ENCODE data around the gene FOXJ2. TPM values are rescaled to one million over a fixed set of nuclear protein-coding genes. Genes with fewer than 3 reads are reported as not detected.
A peak's percentile ranks its signal among the peaks of the same experiment; 100 is the strongest.
"Not testable (repeated sequence)": the region's sequence is repeated elsewhere in the genome, so short reads cannot be mapped to it uniquely, and the experiment has no call there.

FOXJ2 gene
- total RNA-seq, 2 experiments from 2014 or later = 14.8 to 16.5 TPM

- ATAC-seq (peak; percentile 81), DNase-seq (peak; percentile 39)
- H3K4me3 Mint-ChIP-seq; H3K27ac Mint-ChIP-seq; intact Hi-C loops (cut with DNase I, micrococcal nuclease); H3K36me3 Mint-ChIP-seq (ENCODE audit: low read depth); H3K27me3 Mint-ChIP-seq; H3K4me1 Mint-ChIP-seq; H3K9me3 Mint-ChIP-seq (ENCODE audit: low read depth); POLR2A ChIA-PET: not testable (repeated sequence)
- CTCF ChIA-PET = interaction anchor here (1.1 kb wide), 1 partner anchor 8 kb away, joined by 3 read pairs; no protein-coding TSS in a partner anchor
Measured at GRCh38 chr12:8001496-8001895, 31.0 kb upstream of the FOXJ2 start.

- POLR2A ChIA-PET; H3K36me3 Mint-ChIP-seq (ENCODE audit: low read depth); DNase-seq; H3K27me3 Mint-ChIP-seq; H3K27ac Mint-ChIP-seq; H3K4me3 Mint-ChIP-seq; ATAC-seq; intact Hi-C loops (cut with DNase I, micrococcal nuclease); H3K9me3 Mint-ChIP-seq (ENCODE audit: low read depth); H3K4me1 Mint-ChIP-seq: not testable (repeated sequence)
- CTCF ChIA-PET = interaction anchor here (0.7 kb wide), 1 partner anchor 45 kb away, joined by 3 read pairs; no protein-coding TSS in a partner anchor
Measured at GRCh38 chr12:8004897-8005296, 27.6 kb upstream of the FOXJ2 start.

GRCh38 chr12:8011331-8011730 lies 21.2 kb upstream of the FOXJ2 start:
- intact Hi-C loops (cut with DNase I, micrococcal nuclease) = no loop called here
- H3K4me3 Mint-ChIP-seq = no peak overlapping the region
- H3K4me1 Mint-ChIP-seq = no peaks in the 10 kb centered on the region
- no peak for DNase-seq
- no peak for ATAC-seq
- no peak overlapping the region for H3K27ac Mint-ChIP-seq
- no peaks in the 10 kb centered on the region for H3K36me3 Mint-ChIP-seq (ENCODE audit: low read depth)
- ChIA-PET POLR2A (no interaction called here), CTCF (interaction anchor here (1.0 kb wide), 1 partner anchor 155 kb away, joined by 3 read pairs; no protein-coding TSS in a partner anchor)
- no peaks in the 10 kb centered on the region for H3K9me3 Mint-ChIP-seq (ENCODE audit: low read depth)
- peaks cover 11% of the 10 kb centered on the region for H3K27me3 Mint-ChIP-seq

- Mint-ChIP-seq H3K27me3 (peaks cover 20% of the 10 kb centered on the region), H3K9me3 (ENCODE audit: low read depth) (no peaks in the 10 kb centered on the region), H3K36me3 (ENCODE audit: low read depth) (no peaks in the 10 kb centered on the region), H3K4me3 (no peak overlapping the region), H3K27ac (no peak overlapping the region), H3K4me1 (no peaks in the 10 kb centered on the region)
- CTCF ChIA-PET = interaction anchor here (0.6 to 1.0 kb wide), 2 partner anchors 156 to 164 kb away, joined by 3 read pairs; no protein-coding TSS in a partner anchor
- DNase-seq (no peak), ATAC-seq (no peak)
- intact Hi-C loops (cut with DNase I, micrococcal nuclease) = no loop called here
- POLR2A ChIA-PET = no interaction called here
Measured at GRCh38 chr12:8012651-8013309, 19.7 kb upstream of the FOXJ2 start.

- no peak overlapping the region for H3K27ac Mint-ChIP-seq
- ATAC-seq = no peak
- peaks cover 24% of the 10 kb centered on the region for H3K27me3 Mint-ChIP-seq
- ChIA-PET POLR2A (no interaction called here), CTCF (interaction anchor here (0.6 to 1.3 kb wide), 3 partner anchors 13 to 67 kb away, joined by 3 to 5 read pairs (median 3); no protein-coding TSS in a partner anchor)
- no peak for DNase-seq
- H3K36me3 Mint-ChIP-seq (ENCODE audit: low read depth) = no peaks in the 10 kb centered on the region
- H3K9me3 Mint-ChIP-seq (ENCODE audit: low read depth) = no peaks in the 10 kb centered on the region
- H3K4me3 Mint-ChIP-seq = no peak overlapping the region
- H3K4me1 Mint-ChIP-seq = peaks cover 4% of the 10 kb centered on the region
- intact Hi-C loops (cut with DNase I, micrococcal nuclease) = no loop called here
Measured at GRCh38 chr12:8014836-8015235, 17.7 kb upstream of the FOXJ2 start.

GRCh38 chr12:8018213-8018612 lies 14.3 kb upstream of the FOXJ2 start:
- H3K4me3 Mint-ChIP-seq = peak overlapping the region; percentile 47
- DNase-seq; H3K36me3 Mint-ChIP-seq (ENCODE audit: low read depth); H3K9me3 Mint-ChIP-seq (ENCODE audit: low read depth); ATAC-seq; intact Hi-C loops (cut with DNase I, micrococcal nuclease); H3K27ac Mint-ChIP-seq; POLR2A ChIA-PET; H3K4me1 Mint-ChIP-seq; CTCF ChIA-PET: not testable (repeated sequence)
- peaks cover 24% of the 10 kb centered on the region for H3K27me3 Mint-ChIP-seq

- H3K27ac Mint-ChIP-seq = no peak overlapping the region
- peaks cover 4% of the 10 kb centered on the region for H3K4me1 Mint-ChIP-seq
- CTCF ChIA-PET = interaction anchor here (0.7 to 1.0 kb wide), 2 partner anchors 38 to 75 kb away, joined by 4 to 5 read pairs; no protein-coding TSS in a partner anchor
- intact Hi-C loops (cut with DNase I, micrococcal nuclease) = no loop called here
- ATAC-seq (no peak), DNase-seq (peak; percentile 52)
- H3K27me3 Mint-ChIP-seq = peaks cover 24% of the 10 kb centered on the region
- peak overlapping the region; percentile 47 for H3K4me3 Mint-ChIP-seq
- no peaks in the 10 kb centered on the region for H3K36me3 Mint-ChIP-seq (ENCODE audit: low read depth)
- POLR2A ChIA-PET = no interaction called here
- no peaks in the 10 kb centered on the region for H3K9me3 Mint-ChIP-seq (ENCODE audit: low read depth)
Measured at GRCh38 chr12:8018666-8019581, 13.6 kb upstream of the FOXJ2 start.

GRCh38 chr12:8026291-8026900 lies 6.1 kb upstream of the FOXJ2 start:
- POLR2A ChIA-PET = interaction anchor here (0.8 to 1.9 kb wide), 4 partner anchors 52 to 1062 kb away, joined by 4 to 11 read pairs (median 6); no protein-coding TSS in a partner anchor
- no peaks in the 10 kb centered on the region for H3K9me3 Mint-ChIP-seq (ENCODE audit: low read depth)
- H3K36me3 Mint-ChIP-seq (ENCODE audit: low read depth) = peaks cover 4% of the 10 kb centered on the region
- ATAC-seq (peak; percentile 97), DNase-seq (peak; percentile 98)
- H3K27me3 Mint-ChIP-seq = no peaks in the 10 kb centered on the region
- peak overlapping the region; percentile 92 for H3K4me3 Mint-ChIP-seq
- intact Hi-C loops (cut with DNase I, micrococcal nuclease) = loop anchor here (1.0 to 2.0 kb wide), 11 partner anchors 31 to 1363 kb away; partner anchors contain the start of genes NECAP1 (in 2 of the 2), CLSTN3 (in 1 of the 2), EMG1 (in 1 of the 2) and ING4 (in 1 of the 2)
- peaks cover 11% of the 10 kb centered on the region for H3K4me1 Mint-ChIP-seq
- CTCF ChIA-PET = interaction anchor here (0.6 to 1.9 kb wide), 7 partner anchors 9 to 93 kb away, joined by 3 to 7 read pairs (median 6); no protein-coding TSS in a partner anchor
- H3K27ac Mint-ChIP-seq = peak overlapping the region; percentile 97

- peak overlapping the region; percentile 97 for H3K27ac Mint-ChIP-seq
- ChIA-PET POLR2A (interaction anchor here (1.4 to 1.6 kb wide), 3 partner anchors 50 to 94 kb away, joined by 4 to 11 read pairs (median 6); partner anchors contain the start of gene SLC2A3), CTCF (interaction anchor here (0.6 to 1.9 kb wide), 10 partner anchors 10 to 151 kb away, joined by 3 to 7 read pairs (median 4); no protein-coding TSS in a partner anchor)
- H3K36me3 Mint-ChIP-seq (ENCODE audit: low read depth) = peaks cover 4% of the 10 kb centered on the region
- DNase-seq = no peak
- H3K4me3 Mint-ChIP-seq = peak overlapping the region; percentile 92
- H3K27me3 Mint-ChIP-seq = no peaks in the 10 kb centered on the region
- intact Hi-C loops (cut with DNase I, micrococcal nuclease) = loop anchor here (1.0 to 2.0 kb wide), 9 partner anchors 57 to 1057 kb away; partner anchors contain the start of genes CLSTN3 (in 1 of the 2), EMG1 (in 1 of the 2), PEX5 (in 1 of the 2) and PHB2 (in 1 of the 2)
- H3K4me1 Mint-ChIP-seq = peaks cover 15% of the 10 kb centered on the region
- ATAC-seq = no peak
- no peaks in the 10 kb centered on the region for H3K9me3 Mint-ChIP-seq (ENCODE audit: low read depth)
Measured at GRCh38 chr12:8027856-8028255, 4.7 kb upstream of the FOXJ2 start.

- POLR2A ChIA-PET = interaction anchor here (1.5 to 1.6 kb wide), 2 partner anchors 50 to 93 kb away, joined by 4 to 6 read pairs; partner anchors contain the start of gene SLC2A3
- Mint-ChIP-seq H3K27ac (no peak overlapping the region), H3K9me3 (ENCODE audit: low read depth) (no peaks in the 10 kb centered on the region), H3K36me3 (ENCODE audit: low read depth) (peaks cover 4% of the 10 kb centered on the region), H3K27me3 (no peaks in the 10 kb centered on the region), H3K4me1 (peaks cover 15% of the 10 kb centered on the region), H3K4me3 (peak overlapping the region; percentile 92)
- DNase-seq (no peak), ATAC-seq (no peak)
- intact Hi-C loops (cut with DNase I, micrococcal nuclease) = no loop called here
- CTCF ChIA-PET = interaction anchor here (0.6 to 1.9 kb wide), 4 partner anchors 10 to 151 kb away, joined by 3 to 7 read pairs (median 6); no protein-coding TSS in a partner anchor
Measured at GRCh38 chr12:8028267-8028666, 4.2 kb upstream of the FOXJ2 start.

- POLR2A ChIA-PET = no interaction called here
- ATAC-seq = no peak
- intact Hi-C loops (cut with DNase I, micrococcal nuclease) = no loop called here
- no peak overlapping the region for H3K27ac Mint-ChIP-seq
- DNase-seq = no peak
- CTCF ChIA-PET = no interaction called here
- H3K9me3 Mint-ChIP-seq (ENCODE audit: low read depth) = no peaks in the 10 kb centered on the region
- H3K4me3 Mint-ChIP-seq = no peak overlapping the region
- H3K36me3 Mint-ChIP-seq (ENCODE audit: low read depth) = peaks cover 4% of the 10 kb centered on the region
- H3K4me1 Mint-ChIP-seq = peaks cover 33% of the 10 kb centered on the region
- H3K27me3 Mint-ChIP-seq = no peaks in the 10 kb centered on the region
Measured at GRCh38 chr12:8030189-8030588, 2.3 kb upstream of the FOXJ2 start.

Data from activated CD4-positive, alpha-beta T cell treated with anti-CD3 and anti-CD28 coated beads for 36 hours (primary cell).